Measurements from ENCODE around the gene SLC31A1.
"Not testable (repeated sequence)": the region's sequence is repeated elsewhere in the genome, so short reads cannot be mapped to it uniquely, and the experiment has no call there.

The SLC31A1 gene

GRCh38 chr9:113275157-113276131 is 54.1 kb downstream of the SLC31A1 start, which contains the start of the genes CDC26 and PRPF4:
Gene CDC26, minus strand, starts transcription at chr9:113275572. Its CDS starts 3,065 bp downstream, at chr9:113272507.
Gene PRPF4, plus strand, starts transcription at chr9:113275658. Its CDS starts 86 bp downstream, at chr9:113275744.
- Histone ChIP-seq H3K4me3 (ENCODE audit: insufficient read depth, low read depth, low read length, poor library complexity, severe bottlenecking) (peak within 1 kb of the TSS; percentile 88), H3K4me1 (ENCODE audit: control insufficient read depth, insufficient read depth, low read length, poor library complexity, severe bottlenecking) (peaks cover 5% of the 10 kb centered on the region), H3K9me3 (ENCODE audit: control insufficient read depth, low read length) (no peaks in the 10 kb centered on the region), H3K27ac (ENCODE audit: insufficient read depth, low read length, poor library complexity, severe bottlenecking) (peak within 1 kb of the TSS; percentile 95), H3K36me3 (ENCODE audit: control insufficient read depth, insufficient read depth, low read length) (peaks cover 35% of the 10 kb centered on the region), H3K27me3 (replicated peaks; ENCODE audit: control insufficient read depth, insufficient read depth, low read length, poor library complexity, severe bottlenecking) (no peaks in the 10 kb centered on the region)
- peak; percentile 88 to 94 (median 90) for DNase-seq

- Histone ChIP-seq H3K4me3 (ENCODE audit: insufficient read depth, low read depth, low read length, poor library complexity, severe bottlenecking) (no peak overlapping the region), H3K36me3 (ENCODE audit: control insufficient read depth, insufficient read depth, low read length) (peaks cover 43% of the 10 kb centered on the region), H3K4me1 (ENCODE audit: control insufficient read depth, insufficient read depth, low read length, poor library complexity, severe bottlenecking) (peaks cover 5% of the 10 kb centered on the region), H3K9me3 (ENCODE audit: control insufficient read depth, low read length) (no peaks in the 10 kb centered on the region), H3K27ac (ENCODE audit: insufficient read depth, low read length, poor library complexity, severe bottlenecking) (no peak overlapping the region), H3K27me3 (replicated peaks; ENCODE audit: control insufficient read depth, insufficient read depth, low read length, poor library complexity, severe bottlenecking) (no peaks in the 10 kb centered on the region)
- no peak for DNase-seq
These were observed 57.5 kb downstream of the SLC31A1 start for GRCh38 chr9:113278840-113279239.

- Histone ChIP-seq H3K36me3 (ENCODE audit: control insufficient read depth, insufficient read depth, low read length) (peaks cover 65% of the 10 kb centered on the region), H3K27ac (ENCODE audit: insufficient read depth, low read length, poor library complexity, severe bottlenecking) (no peak overlapping the region), H3K9me3 (ENCODE audit: control insufficient read depth, low read length) (no peaks in the 10 kb centered on the region), H3K4me3 (ENCODE audit: insufficient read depth, low read depth, low read length, poor library complexity, severe bottlenecking) (no peak overlapping the region), H3K4me1 (ENCODE audit: control insufficient read depth, insufficient read depth, low read length, poor library complexity, severe bottlenecking) (peaks cover 2% of the 10 kb centered on the region), H3K27me3 (replicated peaks; ENCODE audit: control insufficient read depth, insufficient read depth, low read length, poor library complexity, severe bottlenecking) (no peaks in the 10 kb centered on the region)
- DNase-seq: no peak
These were observed 60.0 kb downstream of the SLC31A1 start for GRCh38 chr9:113281356-113281755.

- no peaks in the 10 kb centered on the region for H3K9me3 ChIP-seq (ENCODE audit: control insufficient read depth, low read length)
- H3K27me3 ChIP-seq (replicated peaks; ENCODE audit: control insufficient read depth, insufficient read depth, low read length, poor library complexity, severe bottlenecking): no peaks in the 10 kb centered on the region
- no peaks in the 10 kb centered on the region for H3K4me1 ChIP-seq (ENCODE audit: control insufficient read depth, insufficient read depth, low read length, poor library complexity, severe bottlenecking)
- peaks cover 83% of the 10 kb centered on the region for H3K36me3 ChIP-seq (ENCODE audit: control insufficient read depth, insufficient read depth, low read length)
- H3K4me3 ChIP-seq (ENCODE audit: insufficient read depth, low read depth, low read length, poor library complexity, severe bottlenecking): no peak overlapping the region
- no peak overlapping the region for H3K27ac ChIP-seq (ENCODE audit: insufficient read depth, low read length, poor library complexity, severe bottlenecking)
- DNase-seq: no peak
These were observed 67.7 kb downstream of the SLC31A1 start for GRCh38 chr9:113289091-113289490.

GRCh38 chr9:113290052-113290607 is 68.8 kb downstream of the SLC31A1 start:
- no peak for DNase-seq
- Histone ChIP-seq H3K36me3 (ENCODE audit: control insufficient read depth, insufficient read depth, low read length) (peaks cover 73% of the 10 kb centered on the region), H3K4me1 (ENCODE audit: control insufficient read depth, insufficient read depth, low read length, poor library complexity, severe bottlenecking) (no peaks in the 10 kb centered on the region), H3K4me3 (ENCODE audit: insufficient read depth, low read depth, low read length, poor library complexity, severe bottlenecking) (no peak overlapping the region), H3K27me3 (replicated peaks; ENCODE audit: control insufficient read depth, insufficient read depth, low read length, poor library complexity, severe bottlenecking) (no peaks in the 10 kb centered on the region), H3K27ac (ENCODE audit: insufficient read depth, low read length, poor library complexity, severe bottlenecking) (no peak overlapping the region), H3K9me3 (ENCODE audit: control insufficient read depth, low read length) (no peaks in the 10 kb centered on the region)

GRCh38 chr9:113293285-113293878 is 72.0 kb downstream of the SLC31A1 start:
- DNase-seq: no peak
- peaks cover 45% of the 10 kb centered on the region for H3K36me3 ChIP-seq (ENCODE audit: control insufficient read depth, insufficient read depth, low read length)
- H3K27ac ChIP-seq (ENCODE audit: insufficient read depth, low read length, poor library complexity, severe bottlenecking): no peak overlapping the region
- H3K9me3 ChIP-seq (ENCODE audit: control insufficient read depth, low read length): no peaks in the 10 kb centered on the region
- H3K27me3 ChIP-seq (replicated peaks; ENCODE audit: control insufficient read depth, insufficient read depth, low read length, poor library complexity, severe bottlenecking): no peaks in the 10 kb centered on the region
- H3K4me3 ChIP-seq (ENCODE audit: insufficient read depth, low read depth, low read length, poor library complexity, severe bottlenecking): no peak overlapping the region
- no peaks in the 10 kb centered on the region for H3K4me1 ChIP-seq (ENCODE audit: control insufficient read depth, insufficient read depth, low read length, poor library complexity, severe bottlenecking)

GRCh38 chr9:113296247-113296646 is 74.9 kb downstream of the SLC31A1 start:
- H3K27me3 ChIP-seq (replicated peaks; ENCODE audit: control insufficient read depth, insufficient read depth, low read length, poor library complexity, severe bottlenecking); H3K4me3 ChIP-seq (ENCODE audit: insufficient read depth, low read depth, low read length, poor library complexity, severe bottlenecking); DNase-seq: not testable (repeated sequence)

GRCh38 chr9:113296796-113297558 is 75.6 kb downstream of the SLC31A1 start:
- no peak for DNase-seq

More at GRCh38 chr9:113296247-113296646, 74.9 kb downstream of the SLC31A1 start:
- not testable (repeated sequence) for H3K9me3 ChIP-seq (ENCODE audit: control insufficient read depth, low read length); H3K4me1 ChIP-seq (ENCODE audit: control insufficient read depth, insufficient read depth, low read length, poor library complexity, severe bottlenecking); H3K27ac ChIP-seq (ENCODE audit: insufficient read depth, low read length, poor library complexity, severe bottlenecking)
- H3K36me3 ChIP-seq (ENCODE audit: control insufficient read depth, insufficient read depth, low read length): peaks cover 19% of the 10 kb centered on the region

GRCh38 chr9:113298311-113298710 is 77.0 kb downstream of the SLC31A1 start:
- H3K27ac ChIP-seq (ENCODE audit: insufficient read depth, low read length, poor library complexity, severe bottlenecking): no peak overlapping the region
- H3K4me3 ChIP-seq (ENCODE audit: insufficient read depth, low read depth, low read length, poor library complexity, severe bottlenecking): no peak overlapping the region
- H3K27me3 ChIP-seq (replicated peaks; ENCODE audit: control insufficient read depth, insufficient read depth, low read length, poor library complexity, severe bottlenecking): no peaks in the 10 kb centered on the region
- H3K9me3 ChIP-seq (ENCODE audit: control insufficient read depth, low read length): no peaks in the 10 kb centered on the region
- H3K36me3 ChIP-seq (ENCODE audit: control insufficient read depth, insufficient read depth, low read length): peaks cover under 1% of the 10 kb centered on the region
- H3K4me1 ChIP-seq (ENCODE audit: control insufficient read depth, insufficient read depth, low read length, poor library complexity, severe bottlenecking): no peaks in the 10 kb centered on the region
- DNase-seq: no peak

More at GRCh38 chr9:113296796-113297558, 75.6 kb downstream of the SLC31A1 start:
- no peak overlapping the region for H3K27ac ChIP-seq (ENCODE audit: insufficient read depth, low read length, poor library complexity, severe bottlenecking)
- H3K36me3 ChIP-seq (ENCODE audit: control insufficient read depth, insufficient read depth, low read length): peaks cover 12% of the 10 kb centered on the region
- H3K4me1 ChIP-seq (ENCODE audit: control insufficient read depth, insufficient read depth, low read length, poor library complexity, severe bottlenecking): no peaks in the 10 kb centered on the region
- no peaks in the 10 kb centered on the region for H3K27me3 ChIP-seq (replicated peaks; ENCODE audit: control insufficient read depth, insufficient read depth, low read length, poor library complexity, severe bottlenecking)
- no peak overlapping the region for H3K4me3 ChIP-seq (ENCODE audit: insufficient read depth, low read depth, low read length, poor library complexity, severe bottlenecking)
- no peaks in the 10 kb centered on the region for H3K9me3 ChIP-seq (ENCODE audit: control insufficient read depth, low read length)
